Measurements from ENCODE around the gene JUN. TPM values are rescaled to one million over a fixed set of nuclear protein-coding genes. Genes with fewer than 3 reads are reported as not detected.

The JUN gene
- total and polyA plus RNA-seq, 2 of the 13 experiments (the other 11 are each of a cell fraction or from before 2014, with no cell fraction given), result 18.2 to 22.3 TPM

DNA sequence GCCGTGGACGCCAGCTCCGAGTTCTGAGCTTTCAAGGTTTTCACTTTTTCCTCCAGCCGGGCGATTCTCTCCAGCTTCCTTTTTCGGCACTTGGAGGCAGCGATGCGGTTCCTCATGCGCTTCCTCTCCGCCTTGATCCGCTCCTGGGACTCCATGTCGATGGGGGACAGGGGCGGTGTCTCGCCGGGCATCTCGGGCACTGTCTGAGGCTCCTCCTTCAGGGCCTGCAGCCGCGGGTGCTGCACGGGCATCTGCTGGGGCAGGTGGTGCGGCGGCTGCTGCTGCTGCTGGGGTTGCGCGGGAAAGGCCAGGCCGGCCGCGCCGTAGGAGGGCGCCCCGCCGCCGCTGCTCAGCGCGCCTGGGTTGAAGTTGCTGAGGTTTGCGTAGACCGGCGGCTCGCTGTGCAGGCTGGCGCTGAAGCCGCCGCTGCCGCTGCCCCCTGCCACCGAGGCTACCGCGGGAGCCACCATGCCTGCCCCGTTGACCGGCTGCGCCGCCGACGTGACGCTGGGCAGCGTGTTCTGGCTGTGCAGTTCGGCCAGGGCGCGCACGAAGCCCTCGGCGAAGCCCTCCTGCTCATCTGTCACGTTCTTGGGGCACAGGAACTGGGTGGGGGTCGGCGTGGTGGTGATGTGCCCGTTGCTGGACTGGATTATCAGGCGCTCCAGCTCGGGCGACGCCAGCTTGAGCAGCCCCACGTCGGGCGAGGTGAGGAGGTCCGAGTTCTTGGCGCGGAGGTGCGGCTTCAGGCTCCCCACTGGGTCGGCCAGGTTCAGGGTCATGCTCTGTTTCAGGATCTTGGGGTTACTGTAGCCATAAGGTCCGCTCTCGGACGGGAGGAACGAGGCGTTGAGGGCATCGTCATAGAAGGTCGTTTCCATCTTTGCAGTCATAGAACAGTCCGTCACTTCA lies 1.4 kb downstream of the JUN start (continued):
- TF ChIP-seq, protein P1, sequence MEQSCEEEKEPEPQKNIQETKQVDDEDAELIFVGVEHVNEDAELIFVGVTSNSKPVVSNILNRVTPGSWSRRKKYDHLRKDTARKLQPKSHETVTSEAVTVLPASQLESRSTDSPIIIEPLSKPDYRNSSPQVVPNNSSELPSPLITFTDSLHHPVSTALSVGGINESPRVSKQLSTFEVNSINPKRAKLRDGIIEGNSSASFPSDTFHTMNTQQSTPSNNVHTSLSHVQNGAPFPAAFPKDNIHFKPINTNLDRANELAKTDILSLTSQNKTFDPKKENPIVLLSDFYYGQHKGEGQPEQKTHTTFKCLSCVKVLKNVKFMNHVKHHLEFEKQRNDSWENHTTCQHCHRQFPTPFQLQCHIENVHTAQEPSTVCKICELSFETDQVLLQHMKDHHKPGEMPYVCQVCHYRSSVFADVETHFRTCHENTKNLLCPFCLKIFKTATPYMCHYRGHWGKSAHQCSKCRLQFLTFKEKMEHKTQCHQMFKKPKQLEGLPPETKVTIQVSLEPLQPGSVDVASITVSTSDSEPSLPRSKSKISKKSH (CRISPR knock-in tag; IDR thresholded peaks at IDR 0.05; ENCODE audit: borderline replicate concordance), result no peak
- TF ChIP-seq ZNF264 (CRISPR knock-in tag; IDR thresholded peaks at IDR 0.05) (no peak), SMAD9 (CRISPR knock-in tag; IDR thresholded peaks at IDR 0.05) (no peak), ZBTB7A (CRISPR knock-in tag; IDR thresholded peaks at IDR 0.05) (peak; percentile 50; the same call in 1 of the 2 replicates), HES4 (CRISPR knock-in tag; IDR thresholded peaks at IDR 0.05; ENCODE audit: borderline replicate concordance) (peak; percentile 77), NBN (conservative IDR thresholded peaks at IDR 0.05) (no peak), SRSF9 (IDR thresholded peaks at IDR 0.05; ENCODE audit: borderline replicate concordance, insufficient read depth, low read depth, low read length, poor library complexity, severe bottlenecking) (no peak), TBP (CRISPR knock-in tag; IDR thresholded peaks at IDR 0.05) (no peak), SALL1 (CRISPR knock-in tag; IDR thresholded peaks at IDR 0.05) (0 out of 2 replicates have a peak, but pooled peaks have one; percentile 28), ZNF343 (CRISPR knock-in tag; IDR thresholded peaks at IDR 0.05) (peak; percentile 76; the same call in 1 of the 2 replicates), ZNF10 (CRISPR knock-in tag; IDR thresholded peaks at IDR 0.05; ENCODE audit: borderline replicate concordance, low read depth) (no peak), POLR2AphosphoS5 (IDR thresholded peaks at IDR 0.05; ENCODE audit: low read depth, low read length) (peak; percentile 16; the same call in 1 of the 2 replicates), ZNF652 (CRISPR knock-in tag; IDR thresholded peaks at IDR 0.05; ENCODE audit: borderline replicate concordance, low read depth) (no peak), ZNF446 (CRISPR knock-in tag; IDR thresholded peaks at IDR 0.05) (peak; percentile 66; the same call in 1 of the 2 replicates), ZNF883 (CRISPR knock-in tag; IDR thresholded peaks at IDR 0.05; ENCODE audit: not compliant biosample characterization) (peak; percentile 14), GATAD1 (CRISPR knock-in tag; IDR thresholded peaks at IDR 0.05) (no peak), ZFX (CRISPR knock-in tag; IDR thresholded peaks at IDR 0.05; ENCODE audit: low read depth) (peak; percentile 49), MAFG (CRISPR knock-in tag; IDR thresholded peaks at IDR 0.05) (0 out of 2 replicates have a peak, but pooled peaks have one; percentile 21)
- TF ChIP-seq, protein P2, sequence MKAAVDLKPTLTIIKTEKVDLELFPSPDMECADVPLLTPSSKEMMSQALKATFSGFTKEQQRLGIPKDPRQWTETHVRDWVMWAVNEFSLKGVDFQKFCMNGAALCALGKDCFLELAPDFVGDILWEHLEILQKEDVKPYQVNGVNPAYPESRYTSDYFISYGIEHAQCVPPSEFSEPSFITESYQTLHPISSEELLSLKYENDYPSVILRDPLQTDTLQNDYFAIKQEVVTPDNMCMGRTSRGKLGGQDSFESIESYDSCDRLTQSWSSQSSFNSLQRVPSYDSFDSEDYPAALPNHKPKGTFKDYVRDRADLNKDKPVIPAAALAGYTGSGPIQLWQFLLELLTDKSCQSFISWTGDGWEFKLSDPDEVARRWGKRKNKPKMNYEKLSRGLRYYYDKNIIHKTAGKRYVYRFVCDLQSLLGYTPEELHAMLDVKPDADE (CRISPR knock-in tag; IDR thresholded peaks at IDR 0.05), result no peak
- TF ChIP-seq, protein P3, sequence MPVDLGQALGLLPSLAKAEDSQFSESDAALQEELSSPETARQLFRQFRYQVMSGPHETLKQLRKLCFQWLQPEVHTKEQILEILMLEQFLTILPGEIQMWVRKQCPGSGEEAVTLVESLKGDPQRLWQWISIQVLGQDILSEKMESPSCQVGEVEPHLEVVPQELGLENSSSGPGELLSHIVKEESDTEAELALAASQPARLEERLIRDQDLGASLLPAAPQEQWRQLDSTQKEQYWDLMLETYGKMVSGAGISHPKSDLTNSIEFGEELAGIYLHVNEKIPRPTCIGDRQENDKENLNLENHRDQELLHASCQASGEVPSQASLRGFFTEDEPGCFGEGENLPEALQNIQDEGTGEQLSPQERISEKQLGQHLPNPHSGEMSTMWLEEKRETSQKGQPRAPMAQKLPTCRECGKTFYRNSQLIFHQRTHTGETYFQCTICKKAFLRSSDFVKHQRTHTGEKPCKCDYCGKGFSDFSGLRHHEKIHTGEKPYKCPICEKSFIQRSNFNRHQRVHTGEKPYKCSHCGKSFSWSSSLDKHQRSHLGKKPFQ (CRISPR knock-in tag; IDR thresholded peaks at IDR 0.05; ENCODE audit: insufficient replicate concordance), result no peak
- TF ChIP-seq, protein P4, sequence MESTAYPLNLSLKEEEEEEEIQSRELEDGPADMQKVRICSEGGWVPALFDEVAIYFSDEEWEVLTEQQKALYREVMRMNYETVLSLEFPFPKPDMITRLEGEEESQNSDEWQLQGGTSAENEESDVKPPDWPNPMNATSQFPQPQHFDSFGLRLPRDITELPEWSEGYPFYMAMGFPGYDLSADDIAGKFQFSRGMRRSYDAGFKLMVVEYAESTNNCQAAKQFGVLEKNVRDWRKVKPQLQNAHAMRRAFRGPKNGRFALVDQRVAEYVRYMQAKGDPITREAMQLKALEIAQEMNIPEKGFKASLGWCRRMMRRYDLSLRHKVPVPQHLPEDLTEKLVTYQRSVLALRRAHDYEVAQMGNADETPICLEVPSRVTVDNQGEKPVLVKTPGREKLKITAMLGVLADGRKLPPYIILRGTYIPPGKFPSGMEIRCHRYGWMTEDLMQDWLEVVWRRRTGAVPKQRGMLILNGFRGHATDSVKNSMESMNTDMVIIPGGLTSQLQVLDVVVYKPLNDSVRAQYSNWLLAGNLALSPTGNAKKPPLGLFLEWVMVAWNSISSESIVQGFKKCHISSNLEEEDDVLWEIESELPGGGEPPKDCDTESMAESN (CRISPR knock-in tag; conservative IDR thresholded peaks at IDR 0.05), result 0 out of 2 replicates have a peak, but pooled peaks have one; percentile 38
- TF ChIP-seq, protein P5, sequence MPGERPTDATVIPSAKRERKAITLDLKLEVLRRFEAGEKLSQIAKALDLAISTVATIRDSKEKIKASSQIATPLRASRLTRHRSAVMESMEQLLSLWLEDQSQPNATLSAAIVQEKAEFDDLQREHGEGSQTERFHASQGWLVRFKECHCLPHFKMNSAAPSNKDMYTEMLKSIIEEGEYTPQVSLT (CRISPR knock-in tag; IDR thresholded peaks at IDR 0.05; ENCODE audit: borderline replicate concordance, low read depth), result no peak

Data from HepG2 (cell line).